HG03064 (cell line): Measurements from ENCODE around the gene UNKL.

Experiments
- ATAC-seq: cut with Tn5 transposase; IDR thresholded peaks from one replicate; pipeline ENCODE4 v1.9.1; 2021; ENCODE audit warnings: low read depth; ENCODE audit not compliant: unreplicated experiment

UNKL gene

DNA sequence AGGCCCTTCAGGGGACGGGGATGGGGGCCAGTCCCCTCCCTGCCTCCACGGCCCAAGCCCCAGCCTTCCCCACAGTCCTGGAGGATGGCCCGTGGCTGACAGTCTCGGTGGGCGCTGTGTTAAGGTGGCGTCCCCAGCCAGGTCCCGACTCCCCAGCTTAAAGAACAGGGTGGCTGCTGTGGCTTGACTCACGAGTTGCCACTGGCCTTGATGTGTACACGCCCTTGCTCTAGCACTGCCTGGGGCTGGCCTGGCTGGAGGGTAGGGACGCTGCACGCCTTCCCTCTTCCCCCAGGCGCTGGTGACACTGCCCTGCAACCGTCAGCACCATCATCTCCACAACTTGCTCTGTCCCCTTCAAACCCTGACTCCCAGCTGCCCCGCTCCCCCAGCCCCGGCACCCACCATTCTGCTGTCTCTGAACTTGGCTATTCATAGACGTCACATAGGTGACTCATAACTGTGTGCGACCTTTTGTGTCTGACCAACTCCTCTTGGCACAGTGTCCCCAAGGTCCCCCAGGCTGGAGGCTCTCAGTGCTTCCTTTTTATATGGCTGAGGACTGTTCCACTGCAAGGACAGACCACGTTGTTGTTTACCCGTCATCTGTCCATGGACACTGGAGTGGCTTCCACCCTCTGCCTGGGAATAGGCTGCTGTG, 56.5 kb downstream of the UNKL start:
- ATAC-seq: no peak

DNA sequence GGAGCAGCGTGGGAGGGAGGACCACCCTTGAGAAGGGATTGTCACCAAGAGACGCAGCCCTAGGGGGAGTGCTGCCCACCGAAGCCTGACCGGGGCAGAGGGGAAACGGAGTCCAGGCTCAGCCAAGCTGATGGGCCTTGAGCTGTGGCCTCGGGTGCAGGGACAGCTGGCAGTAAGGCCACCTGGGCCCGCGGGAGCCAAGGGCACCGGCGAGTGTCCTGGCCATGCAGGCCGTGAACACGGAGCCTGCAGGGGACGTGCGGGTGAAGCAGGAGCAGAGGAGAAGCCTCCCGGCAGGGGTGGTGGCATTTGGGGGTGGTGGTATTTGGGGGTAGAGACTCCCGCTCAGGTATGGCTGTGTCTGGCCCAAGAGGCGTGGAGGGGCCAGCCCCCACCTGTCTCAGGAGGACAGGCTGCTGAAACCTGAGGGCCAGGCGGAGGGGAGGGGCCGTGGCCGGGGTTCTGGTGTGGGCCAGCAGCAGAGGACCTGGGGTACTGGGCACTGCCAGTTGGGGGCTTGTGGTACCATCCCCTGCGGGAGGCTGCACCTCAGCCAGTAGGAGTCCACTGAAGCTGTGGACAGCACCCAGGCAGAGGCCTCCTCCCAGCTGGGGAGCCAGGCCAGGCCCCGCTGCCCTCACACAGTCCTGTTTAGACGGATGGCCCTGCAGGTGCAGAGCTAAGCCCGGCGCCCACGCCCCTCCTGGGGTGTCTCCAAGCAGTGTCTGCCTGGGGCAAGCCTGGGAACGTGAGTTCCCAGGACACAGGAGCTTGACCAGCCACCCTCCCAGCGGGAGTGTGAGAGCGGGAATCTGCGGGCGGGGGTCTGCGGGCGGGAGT, 58.2 kb downstream of the UNKL start:
- ATAC-seq: no peak

DNA sequence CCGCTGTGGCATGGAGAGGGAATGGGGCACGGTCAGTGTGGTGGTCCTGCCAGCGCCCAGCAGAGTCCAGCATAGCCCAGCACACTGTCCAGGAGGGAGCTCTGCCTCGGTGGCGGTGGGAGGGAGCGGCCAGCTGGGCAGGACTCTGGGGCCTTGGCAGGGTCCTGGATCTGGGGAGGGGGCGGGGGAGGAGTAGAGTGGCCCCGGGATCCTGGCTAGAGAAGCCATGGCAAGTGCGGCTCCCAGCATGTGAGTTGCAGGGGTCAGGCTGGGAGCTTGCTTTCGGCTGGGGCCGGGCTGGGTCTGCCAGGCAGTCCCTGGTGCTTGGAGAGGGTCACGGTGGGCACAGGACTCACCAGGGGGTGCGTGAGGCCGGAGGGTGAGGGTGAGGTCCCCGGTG, 58.9 kb downstream of the UNKL start:
- no peak for ATAC-seq

DNA sequence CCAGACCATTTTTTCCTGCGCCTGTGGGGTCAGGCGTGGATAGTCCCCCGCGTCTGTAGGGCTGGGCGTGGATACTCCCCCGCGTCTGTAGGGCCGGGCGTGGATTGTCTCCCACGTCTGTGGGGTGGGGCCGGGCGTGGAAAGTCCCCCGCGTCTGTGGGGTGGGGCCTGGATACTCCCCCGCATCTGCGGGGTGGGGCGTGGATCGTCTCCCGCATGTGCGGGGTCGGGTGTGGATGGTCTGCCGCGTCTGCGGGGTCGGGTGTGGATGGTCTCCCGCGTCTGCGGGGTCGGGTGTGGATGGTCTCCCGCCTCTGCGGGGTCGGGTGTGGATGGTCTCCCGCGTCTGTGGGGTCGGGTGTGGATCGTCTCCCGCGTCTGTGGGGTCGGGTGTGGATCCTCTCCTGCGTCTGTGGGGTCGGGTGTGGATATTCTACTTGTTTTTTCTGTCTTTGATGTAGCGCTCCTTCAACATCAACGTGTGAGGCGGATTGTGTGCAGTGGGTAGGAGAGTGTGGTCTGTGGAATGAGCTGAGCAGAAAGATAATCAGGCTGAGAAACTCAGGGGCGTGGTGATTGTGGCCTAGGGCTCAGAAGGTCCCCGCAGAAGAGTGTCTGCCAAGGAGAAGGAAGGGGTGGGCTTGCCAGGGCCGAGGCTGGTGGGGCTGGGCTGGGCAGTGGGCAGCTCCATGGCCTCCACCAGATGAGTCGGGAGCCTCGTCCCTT, 59.5 kb downstream of the UNKL start:
- no peak for ATAC-seq

DNA sequence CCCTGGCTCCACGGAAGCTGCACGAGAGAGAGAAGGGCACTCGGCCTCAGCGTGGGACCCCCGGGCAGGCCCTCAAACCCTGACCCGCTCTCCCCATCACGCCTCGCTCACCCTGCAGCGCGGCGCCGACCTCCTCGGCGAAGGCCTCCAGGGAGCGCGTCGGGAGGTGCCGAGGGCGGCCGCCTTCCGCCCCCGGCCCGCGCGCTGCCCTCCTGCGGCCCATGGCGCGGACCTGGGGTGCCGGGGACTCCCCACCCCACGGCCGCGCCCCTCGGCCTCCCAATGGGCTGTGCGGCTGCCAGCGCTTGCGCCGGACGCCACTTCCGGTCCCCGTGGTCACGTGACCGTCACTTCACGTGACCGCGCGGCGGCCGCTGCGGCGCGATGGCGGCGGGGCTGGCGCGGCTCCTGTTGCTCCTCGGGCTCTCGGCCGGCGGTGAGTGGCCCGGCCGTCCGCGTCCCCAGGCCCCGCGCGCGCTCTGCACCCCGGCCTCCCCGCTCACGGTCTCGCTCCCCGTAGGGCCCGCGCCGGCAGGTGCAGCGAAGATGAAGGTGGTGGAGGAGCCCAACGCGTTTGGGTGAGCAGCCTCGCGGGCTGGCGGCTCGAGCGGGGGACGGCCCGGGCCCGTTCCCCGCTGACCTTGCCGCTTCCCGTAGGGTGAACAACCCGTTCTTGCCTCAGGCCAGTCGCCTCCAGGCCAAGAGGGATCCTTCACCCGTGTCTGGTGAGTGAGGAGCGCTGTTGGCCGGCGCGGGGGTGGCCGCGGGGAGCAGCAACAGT, 62.7 kb downstream of the UNKL start, which contains the start of the genes GNPTG and TSR3:
Gene GNPTG (plus strand): TSS at position 350 of the 781 bp plus-strand sequence. CDS start 35 bp downstream, at position 385.
Gene TSR3 (minus strand): TSS at position 297 of the 781 bp plus-strand sequence. CDS start 74 bp downstream, at position 223.
- ATAC-seq: peak; percentile 65

DNA sequence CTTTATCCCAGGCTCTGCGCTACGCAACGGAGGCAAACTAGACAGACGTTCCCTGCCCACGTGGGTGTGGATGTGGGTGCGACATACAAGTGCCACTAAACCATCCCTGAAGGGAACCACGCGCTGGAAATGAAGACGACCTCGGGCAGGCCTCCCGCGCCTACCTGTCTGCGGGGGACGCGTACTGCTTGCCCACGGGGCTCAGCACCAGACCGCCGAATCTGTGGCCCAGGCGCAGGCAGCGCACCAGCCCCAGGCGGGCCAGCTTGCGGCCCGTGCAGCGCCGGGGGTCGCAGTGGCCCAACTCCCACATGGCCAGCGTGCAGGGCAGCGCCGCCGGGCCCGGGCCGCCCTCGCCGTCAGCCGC, 63.3 kb downstream of the UNKL start:
- peak; percentile 10 for ATAC-seq

DNA sequence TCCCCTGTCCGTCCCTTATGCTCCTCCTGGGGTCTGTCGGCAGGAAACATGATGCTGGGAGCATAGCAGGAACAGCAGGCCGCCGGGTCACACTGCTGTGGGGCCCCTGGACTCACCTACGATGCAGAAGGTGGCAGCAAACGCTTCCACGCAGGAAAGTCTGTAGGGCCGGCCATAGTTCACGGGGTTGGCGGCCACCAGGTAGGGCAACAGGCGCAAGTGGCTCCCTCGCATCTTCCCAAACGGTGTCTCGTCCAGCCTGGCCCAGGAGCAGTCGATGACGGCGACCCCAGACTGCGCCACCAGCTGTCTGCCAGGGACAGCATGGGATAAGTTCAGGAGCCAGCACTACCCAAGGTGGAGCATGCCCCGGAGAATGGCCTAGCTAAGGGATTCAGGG, 63.8 kb downstream of the UNKL start:
- no peak for ATAC-seq

DNA sequence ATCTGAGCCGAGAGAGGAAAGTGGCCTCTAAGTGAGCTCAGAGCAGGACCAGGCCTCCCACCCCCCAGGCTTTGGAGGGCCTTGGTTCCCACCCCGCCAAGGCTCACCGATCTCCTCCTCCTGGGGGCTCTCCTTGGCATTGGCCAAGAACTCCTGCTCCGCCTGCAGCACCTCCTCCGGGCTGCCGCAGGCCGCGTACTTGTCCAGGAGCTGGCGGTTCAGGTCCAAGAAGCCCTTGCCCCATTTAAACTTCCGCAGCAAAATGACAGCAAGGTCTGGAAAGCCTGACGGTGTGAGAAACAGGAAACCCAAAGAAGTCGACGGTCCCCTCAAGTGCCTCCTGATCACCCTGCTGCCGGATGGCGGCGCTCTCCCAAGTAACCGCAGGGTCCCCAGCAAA, 64.6 kb downstream of the UNKL start:
- no peak for ATAC-seq

DNA sequence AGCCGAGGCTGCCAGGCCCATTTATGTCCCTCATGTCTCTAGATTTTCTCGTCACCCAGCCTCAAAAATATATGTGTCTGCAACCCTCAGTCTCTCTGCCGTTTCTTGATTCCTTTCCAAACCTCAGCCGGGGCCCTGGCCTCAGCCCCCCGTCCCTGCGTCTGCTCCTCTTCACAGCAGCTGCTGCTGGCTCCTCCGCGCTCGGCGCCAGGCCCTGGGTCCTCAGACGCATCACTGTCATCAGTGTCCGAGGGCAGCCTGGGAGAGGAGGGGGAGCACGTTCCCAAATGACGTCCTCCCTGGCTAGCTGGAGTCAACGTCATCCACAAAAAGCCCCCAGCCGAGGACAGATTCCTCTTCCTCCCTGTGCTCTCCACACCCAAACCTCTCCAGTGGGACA, 65.2 kb downstream of the UNKL start:
- no peak for ATAC-seq

DNA sequence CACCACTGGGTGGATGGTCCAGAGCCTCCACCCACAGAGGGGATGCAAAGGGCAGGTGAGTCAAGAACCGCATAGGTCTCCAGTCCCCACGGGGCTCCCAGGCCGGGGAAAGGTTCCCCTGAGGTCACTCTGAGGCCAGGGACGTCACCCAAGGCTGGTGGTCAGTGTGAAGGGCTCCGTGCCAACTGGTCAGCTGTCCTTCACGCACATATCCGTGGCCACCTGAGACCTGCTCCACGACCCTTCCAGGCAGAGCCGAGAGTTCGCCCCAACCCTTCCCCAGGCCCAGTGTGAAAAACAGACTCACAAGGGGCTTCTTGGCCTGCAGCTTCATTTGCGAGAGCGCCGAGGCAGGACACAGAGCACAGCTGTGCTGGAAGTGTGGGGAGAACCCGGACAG, 65.6 kb downstream of the UNKL start:
- ATAC-seq: no peak

DNA sequence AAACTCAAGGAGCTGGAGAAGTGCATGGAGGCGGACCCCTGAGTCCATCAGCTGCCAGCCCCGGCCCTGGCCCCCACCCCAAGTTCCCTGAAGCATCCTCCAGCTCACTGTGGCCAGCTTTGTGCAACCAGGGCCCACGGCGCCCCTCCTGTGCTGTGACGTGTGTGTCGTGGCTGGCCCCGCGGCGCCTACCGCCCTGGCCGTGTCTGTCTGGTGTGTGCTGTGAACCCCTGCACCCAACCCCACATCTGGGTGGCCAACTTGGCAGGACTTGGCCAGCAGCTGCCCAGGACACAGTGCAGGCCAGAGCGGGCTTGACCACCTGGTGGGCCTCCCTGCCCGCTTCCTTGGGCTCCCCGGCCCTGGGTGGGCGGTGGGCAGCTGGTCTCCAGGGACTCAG, 66.1 kb downstream of the UNKL start:
- no peak for ATAC-seq

DNA sequence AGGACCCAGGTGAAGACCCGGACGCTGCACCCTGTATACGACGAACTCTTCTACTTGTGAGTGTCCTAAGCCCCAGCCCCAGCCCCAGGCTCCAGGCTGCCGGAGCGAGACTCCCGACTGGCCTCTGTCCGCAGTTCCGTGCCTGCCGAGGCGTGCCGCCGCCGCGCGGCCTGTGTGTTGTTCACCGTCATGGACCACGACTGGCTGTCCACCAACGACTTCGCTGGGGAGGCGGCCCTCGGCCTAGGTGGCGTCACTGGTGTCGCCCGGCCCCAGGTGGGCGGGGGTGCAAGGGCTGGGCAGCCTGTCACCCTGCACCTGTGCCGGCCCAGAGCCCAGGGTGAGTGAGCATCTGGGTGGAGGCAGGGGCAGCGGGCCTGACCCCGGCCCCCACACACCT, 66.5 kb downstream of the UNKL start:
- ATAC-seq: no peak

DNA sequence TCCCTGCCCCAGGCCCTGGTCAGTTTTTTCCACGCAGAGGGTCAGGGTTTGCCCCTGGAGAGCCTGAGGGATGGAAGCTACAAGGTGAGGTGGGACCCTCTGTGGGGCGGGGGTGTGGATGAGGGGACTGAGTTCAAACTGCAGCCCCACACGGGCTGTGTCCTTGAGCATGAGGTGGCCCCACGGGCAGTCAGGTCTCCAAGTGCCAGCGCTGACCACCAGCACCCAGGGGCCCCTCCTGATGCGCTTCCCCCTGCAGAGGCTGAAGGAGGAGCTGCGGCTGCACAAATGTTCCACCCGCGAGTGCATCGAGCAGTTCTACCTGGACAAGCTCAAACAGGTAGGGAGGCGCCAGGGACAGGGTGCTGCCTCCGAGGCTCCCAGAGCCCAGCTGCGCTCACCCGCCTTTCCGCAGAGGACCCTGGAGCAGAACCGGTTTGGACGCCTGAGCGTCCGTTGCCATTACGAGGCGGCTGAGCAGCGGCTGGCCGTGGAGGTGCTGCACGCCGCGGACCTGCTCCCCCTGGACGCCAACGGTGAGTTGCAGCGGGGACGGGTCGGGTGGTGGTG, 67.1 kb downstream of the UNKL start:
- ATAC-seq: no peak

DNA sequence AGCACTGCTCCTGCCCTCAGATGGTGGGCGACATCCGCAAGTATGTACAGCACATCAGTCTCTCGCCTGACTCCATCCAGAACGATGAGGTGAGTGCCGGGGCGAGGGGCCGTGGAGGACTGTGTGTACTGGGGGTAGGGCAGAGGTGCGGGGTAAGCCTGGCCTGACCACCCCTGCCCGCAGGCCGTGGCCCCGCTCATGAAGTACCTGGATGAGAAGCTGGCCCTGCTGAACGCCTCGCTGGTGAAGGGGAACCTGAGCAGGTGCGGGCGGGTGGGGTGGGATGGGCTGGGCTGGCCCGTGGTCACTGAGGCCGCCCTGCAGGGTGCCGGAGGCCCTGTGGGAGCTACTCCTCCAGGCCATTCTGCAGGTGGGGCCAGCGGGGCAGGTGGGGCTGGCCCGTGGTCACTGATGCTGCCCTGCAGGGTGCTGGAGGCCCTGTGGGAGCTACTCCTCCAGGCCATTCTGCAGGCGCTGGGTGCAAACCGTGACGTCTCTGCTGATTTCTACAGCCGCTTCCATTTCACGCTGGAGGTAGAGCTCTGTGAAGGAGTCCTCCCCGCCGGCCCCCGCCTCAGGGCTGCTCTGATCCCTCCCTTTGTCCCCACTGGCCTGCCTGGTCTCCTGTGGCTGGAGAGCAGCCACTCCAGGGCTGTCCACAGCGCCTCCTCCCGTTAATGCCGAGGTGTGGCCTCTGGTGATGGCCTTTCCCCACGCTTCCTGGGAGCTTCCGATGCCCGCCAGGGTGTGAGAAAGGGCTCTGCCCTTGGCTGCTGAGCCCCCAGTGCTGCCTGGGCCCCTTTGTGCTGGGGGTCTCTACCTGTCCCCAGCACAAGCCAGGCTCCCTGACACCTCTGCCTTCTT, 67.8 kb downstream of the UNKL start:
- ATAC-seq: no peak

DNA sequence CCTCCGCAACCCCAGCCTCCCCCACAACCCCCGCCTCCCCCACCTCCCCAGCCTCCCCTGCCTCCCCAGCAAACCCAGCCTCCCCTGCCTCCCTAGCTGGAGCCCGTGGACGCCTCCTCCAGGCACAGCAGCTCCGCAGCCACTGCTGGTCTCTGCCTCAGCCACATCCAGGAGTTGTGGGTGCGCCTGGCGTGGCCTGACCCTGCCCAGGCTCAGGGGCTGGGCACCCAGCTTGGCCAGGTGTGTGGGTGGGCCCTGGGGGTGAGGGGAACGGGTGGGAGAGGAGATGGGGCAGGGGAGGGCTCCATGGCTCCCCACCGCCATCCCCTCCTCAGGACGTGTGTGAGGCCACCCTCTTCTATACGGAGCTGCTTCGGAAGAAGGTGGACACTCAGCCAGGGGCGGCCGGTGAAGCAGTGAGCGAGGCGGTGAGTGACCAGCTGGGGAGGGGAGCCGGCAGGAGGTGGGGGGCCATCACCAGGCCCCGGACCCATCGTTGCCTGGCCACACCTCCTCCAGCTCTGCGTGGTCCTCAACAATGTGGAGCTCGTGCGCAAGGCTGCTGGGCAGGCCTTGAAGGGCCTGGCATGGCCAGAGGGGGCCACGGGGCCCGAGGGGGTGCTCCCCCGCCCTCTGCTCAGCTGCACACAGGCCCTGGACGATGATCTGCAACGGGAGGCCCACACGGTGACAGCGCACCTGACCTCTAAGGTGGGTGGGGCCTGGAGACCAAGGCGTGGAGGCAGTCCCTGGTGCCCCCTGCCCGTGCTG, 68.7 kb downstream of the UNKL start:
- no peak for ATAC-seq

DNA sequence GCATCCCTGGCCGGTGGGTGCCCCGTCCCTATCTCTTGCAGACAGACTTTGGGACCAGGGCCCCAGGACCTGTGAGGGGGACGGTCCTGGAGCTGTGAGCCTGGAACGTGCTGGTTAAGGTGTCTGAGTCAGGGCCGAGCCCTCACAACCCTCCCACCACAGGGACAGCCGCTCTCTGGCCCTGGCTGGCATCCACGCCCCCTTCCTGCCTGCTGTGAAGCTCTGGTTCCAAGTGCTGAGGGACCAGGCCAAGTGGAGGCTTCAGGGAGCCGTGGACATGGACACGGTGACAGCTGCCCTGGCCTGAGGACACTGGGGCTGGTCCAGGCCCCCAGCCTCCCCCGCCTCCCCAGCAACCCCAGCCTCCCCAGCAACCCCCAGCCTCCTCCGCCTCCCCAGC, 69.4 kb downstream of the UNKL start:
- ATAC-seq: no peak

DNA sequence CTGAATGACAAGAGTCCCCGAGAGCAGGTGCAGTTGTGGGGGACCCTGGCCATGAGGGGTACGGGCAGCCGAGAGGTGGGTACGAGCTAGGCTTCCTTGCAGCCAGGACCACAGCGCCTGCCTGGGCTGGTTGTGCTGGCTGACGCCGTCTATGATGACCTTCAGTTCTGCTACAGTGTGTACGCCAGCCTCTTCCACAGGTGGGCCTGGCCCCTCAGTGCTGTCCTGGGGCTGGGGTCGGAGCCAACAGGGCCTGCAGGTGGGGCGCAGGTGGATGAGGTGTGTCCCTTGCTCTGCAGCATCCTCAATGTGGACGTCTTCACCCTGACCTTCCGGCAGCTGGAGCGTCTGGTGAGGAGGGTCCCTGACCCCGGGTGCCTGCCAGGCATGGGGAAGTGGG, 70.0 kb downstream of the UNKL start:
- no peak for ATAC-seq

DNA sequence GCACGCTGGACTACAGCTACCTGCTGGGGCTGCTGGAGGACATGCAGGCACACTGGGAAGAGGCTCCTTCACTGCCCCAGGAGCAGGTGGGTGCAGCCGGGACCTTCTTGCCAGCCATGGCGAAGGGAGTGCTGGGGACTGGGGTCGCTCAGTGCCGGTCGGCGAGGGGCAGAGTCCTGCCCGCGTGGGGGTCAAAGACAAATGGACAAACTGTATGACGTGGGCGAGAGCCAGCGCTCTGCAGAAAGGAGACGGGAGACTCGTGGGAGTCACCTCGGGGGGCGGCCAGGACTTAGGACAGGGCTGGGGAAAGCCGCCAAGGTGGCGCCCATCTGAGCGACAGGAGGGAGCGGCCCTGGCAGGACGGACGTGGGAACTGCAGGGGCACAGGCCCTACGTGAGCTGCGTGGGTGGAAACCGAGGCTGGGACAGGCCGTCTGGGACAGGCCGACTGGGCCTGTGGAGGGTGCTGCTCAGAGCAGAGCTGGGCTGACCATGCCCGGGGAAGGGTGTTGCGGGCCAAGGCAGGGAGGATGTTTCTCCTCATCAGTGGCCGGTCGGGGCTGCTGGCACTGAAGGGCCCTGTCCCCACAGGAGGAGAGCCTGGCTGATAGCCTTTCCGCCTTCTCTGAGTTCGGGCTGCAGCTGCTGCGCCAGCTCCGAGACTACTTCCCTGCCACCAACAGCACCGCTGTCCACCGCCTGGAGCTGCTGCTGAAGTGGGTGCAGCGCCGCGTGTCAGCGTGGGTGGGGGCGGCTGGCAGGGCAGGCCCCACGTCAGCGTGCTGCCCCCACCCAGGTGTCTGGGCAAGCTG, 70.9 kb downstream of the UNKL start:
- ATAC-seq: peak; percentile 19
